Measurements from ENCODE around the gene TAF1C. TPM values are rescaled to one million over a fixed set of nuclear protein-coding genes. Genes with fewer than 3 reads are reported as not detected.
A peak's percentile ranks its signal among the peaks of the same experiment; 100 is the strongest.

The TAF1C gene
- total RNA-seq, 4 donors from 2014 or later, result 36.7 to 210 (median 76.3) TPM

DNA sequence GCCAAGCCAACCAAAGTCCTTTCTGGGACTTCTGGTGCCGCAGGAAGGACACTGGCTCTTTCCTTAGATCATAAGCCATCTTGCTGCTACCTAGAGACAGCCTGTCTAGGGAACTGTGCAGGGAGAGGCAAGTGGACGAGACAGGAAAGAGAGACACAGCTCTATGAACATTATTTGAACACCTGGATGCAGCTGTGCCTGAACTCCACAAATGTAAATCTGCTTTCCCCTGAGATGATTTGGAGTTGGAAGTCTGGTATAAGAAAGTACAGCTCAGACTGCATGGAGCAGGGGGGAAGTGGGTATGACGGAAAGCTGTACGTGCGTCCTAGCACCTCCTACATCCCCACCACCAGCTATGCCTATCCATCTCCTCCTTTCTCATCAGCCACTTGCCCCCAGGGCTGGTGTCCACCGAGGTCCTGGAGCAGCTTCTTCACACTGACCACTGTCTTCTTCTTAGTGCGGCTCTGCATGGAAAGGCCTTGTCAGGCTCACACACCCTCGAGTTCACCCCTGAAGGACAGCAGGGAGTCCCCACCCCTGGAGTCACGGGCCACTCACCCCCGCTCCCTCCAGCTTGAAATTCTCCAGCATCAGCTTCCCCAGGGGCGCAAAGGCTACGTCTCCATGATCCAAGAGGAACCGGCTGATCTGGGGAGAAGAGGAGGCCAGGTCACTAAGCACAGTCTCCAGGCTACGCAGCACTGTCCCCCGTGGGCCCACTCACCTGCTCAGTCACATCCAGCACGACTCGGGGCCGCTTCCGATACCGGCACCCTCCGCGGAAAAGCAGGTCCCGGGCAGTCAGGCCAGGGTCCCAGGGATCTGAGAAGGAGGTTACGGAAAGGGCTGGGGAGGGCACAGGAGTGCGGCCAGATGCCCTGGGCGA, 3.9 kb downstream of the TAF1C start:
- no peaks in the 10 kb centered on the region for H3K4me1 ChIP-seq
- peak overlapping the region in 1 of 2 donors; percentile 58 for H3K27ac ChIP-seq
- TF ChIP-seq, protein P1, sequence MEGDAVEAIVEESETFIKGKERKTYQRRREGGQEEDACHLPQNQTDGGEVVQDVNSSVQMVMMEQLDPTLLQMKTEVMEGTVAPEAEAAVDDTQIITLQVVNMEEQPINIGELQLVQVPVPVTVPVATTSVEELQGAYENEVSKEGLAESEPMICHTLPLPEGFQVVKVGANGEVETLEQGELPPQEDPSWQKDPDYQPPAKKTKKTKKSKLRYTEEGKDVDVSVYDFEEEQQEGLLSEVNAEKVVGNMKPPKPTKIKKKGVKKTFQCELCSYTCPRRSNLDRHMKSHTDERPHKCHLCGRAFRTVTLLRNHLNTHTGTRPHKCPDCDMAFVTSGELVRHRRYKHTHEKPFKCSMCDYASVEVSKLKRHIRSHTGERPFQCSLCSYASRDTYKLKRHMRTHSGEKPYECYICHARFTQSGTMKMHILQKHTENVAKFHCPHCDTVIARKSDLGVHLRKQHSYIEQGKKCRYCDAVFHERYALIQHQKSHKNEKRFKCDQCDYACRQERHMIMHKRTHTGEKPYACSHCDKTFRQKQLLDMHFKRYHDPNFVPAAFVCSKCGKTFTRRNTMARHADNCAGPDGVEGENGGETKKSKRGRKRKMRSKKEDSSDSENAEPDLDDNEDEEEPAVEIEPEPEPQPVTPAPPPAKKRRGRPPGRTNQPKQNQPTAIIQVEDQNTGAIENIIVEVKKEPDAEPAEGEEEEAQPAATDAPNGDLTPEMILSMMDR (IDR thresholded peaks at IDR 0.05), result no peak
- TF ChIP-seq POLR2A (IDR thresholded peaks at IDR 0.05), result no peak
- no peak overlapping the region for H3K4me3 ChIP-seq
- H3K36me3 ChIP-seq, result no peaks in the 10 kb centered on the region
- no peaks in the 10 kb centered on the region for H3K9me3 ChIP-seq
- intact Hi-C loops (cut with DNase I; ENCODE audit: low total_unique reads), result no loop called here
- no peak for DNase-seq
- no peaks in the 10 kb centered on the region for H3K27me3 ChIP-seq

DNA sequence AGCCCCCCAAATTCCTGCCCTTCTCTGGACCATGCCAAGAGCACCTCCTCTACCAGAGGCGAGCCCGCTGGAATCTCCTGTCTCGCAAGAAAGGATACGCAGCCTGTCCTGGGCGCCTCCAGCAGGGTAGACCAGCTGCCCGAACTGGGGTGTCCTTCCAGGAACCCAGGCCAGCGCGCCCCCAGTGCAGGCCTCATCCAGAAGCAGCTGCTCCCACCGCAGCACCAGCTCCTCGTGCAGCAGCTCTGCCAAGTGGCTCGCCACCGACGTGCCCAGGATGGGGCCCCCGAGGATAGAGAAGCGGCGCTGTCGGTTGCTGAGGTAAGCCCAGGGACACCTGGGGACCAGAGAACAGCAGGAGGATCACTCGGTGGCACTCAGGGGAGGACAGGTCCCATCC, 4.8 kb downstream of the TAF1C start:
- no peak for TF ChIP-seq POLR2A (IDR thresholded peaks at IDR 0.05)
- TF ChIP-seq, protein P1 (IDR thresholded peaks at IDR 0.05), result no peak
- no peaks in the 10 kb centered on the region for H3K36me3 ChIP-seq
- H3K4me1 ChIP-seq, result peaks cover 0 to 7% of the 10 kb centered on the region in 2 donors
- H3K9me3 ChIP-seq, result no peaks in the 10 kb centered on the region
- intact Hi-C loops (cut with DNase I; ENCODE audit: low total_unique reads), result no loop called here
- DNase-seq, result no peak
- H3K27me3 ChIP-seq, result no peaks in the 10 kb centered on the region
- no peak overlapping the region for H3K4me3 ChIP-seq
- peak overlapping the region in 1 of 2 donors; percentile 58 for H3K27ac ChIP-seq

DNA sequence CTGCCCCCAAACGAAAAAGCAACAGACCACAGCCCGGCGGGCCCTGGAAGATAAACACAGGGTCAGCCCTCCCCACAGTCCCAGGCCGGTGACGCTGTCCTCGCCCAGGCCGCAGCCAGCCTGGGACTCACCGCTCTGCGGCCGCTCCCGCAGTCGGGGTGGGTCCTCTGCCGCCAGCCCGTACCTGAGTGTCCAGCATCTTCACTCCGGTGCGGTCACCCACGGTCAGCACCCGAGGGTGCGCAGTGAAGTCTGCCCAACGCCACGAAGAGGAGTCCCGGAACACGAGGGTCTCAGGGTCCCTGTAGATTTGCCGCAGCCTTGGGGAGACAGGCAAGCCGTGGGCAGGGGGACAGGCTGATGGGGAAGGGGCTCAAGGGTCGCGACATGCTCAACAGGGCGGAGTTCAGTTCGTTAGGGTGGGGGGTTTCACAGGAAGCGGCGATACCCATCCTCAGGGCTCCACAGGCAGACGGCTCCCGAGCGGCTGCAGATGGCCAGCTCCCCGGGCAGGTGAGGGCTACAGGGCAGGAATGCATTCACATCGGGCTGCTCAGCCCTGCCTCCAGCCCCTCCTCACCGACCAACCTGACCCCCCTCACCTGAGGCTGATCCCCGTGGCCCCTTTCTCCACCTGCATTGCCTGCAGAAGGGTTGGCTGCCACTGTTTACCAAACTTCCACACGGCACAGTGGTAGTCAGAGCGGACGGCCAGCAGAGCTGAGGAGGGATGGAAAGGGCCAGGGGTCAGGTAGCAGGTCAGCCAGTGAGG, 5.5 kb downstream of the TAF1C start:
- Histone ChIP-seq H3K4me3 (no peak overlapping the region), H3K27ac (peak overlapping the region in 1 of 2 donors; percentile 58), H3K27me3 (no peaks in the 10 kb centered on the region), H3K36me3 (no peaks in the 10 kb centered on the region), H3K9me3 (no peaks in the 10 kb centered on the region), H3K4me1 (peaks cover 0 to 15% of the 10 kb centered on the region in 2 donors)
- no peak for DNase-seq
- intact Hi-C loops (cut with DNase I; ENCODE audit: low total_unique reads), result no loop called here
- TF ChIP-seq, protein P1 (IDR thresholded peaks at IDR 0.05), result no peak
- TF ChIP-seq POLR2A (IDR thresholded peaks at IDR 0.05), result no peak

DNA sequence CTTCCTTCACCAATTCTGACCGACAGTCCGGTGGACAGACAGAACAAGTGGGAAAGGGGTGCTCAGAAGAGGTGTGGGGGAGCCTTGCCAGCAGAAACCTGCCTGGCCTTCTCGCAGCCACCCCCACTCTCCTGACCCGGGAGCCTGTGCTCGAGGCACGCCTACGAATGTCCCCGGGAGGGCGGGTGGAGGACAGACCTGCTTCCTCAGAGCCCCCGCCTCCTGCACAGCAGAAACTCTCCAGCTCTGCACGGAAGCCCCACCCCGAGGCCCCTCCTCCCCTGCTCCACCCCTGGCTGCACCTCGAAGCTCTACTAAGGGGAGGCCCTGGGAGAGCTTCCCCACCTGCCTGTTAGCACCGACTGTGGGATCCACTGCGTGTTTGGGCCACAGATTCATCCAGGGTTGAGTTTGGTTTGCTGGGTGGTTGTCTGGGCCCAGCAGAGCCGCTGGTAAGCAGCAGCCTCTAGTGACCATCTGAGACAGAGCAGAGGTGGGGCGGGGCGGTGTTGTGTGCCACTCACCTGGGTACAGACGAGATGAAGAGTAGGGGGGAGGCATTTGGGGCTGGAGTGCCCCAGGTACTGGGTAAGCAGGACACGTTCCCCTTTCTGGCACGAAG, 6.2 kb downstream of the TAF1C start:
- no peak for DNase-seq
- Histone ChIP-seq H3K4me1 (peaks cover 0 to 15% of the 10 kb centered on the region in 2 donors), H3K4me3 (no peak overlapping the region), H3K36me3 (no peaks in the 10 kb centered on the region), H3K27ac (no peak overlapping the region), H3K9me3 (no peaks in the 10 kb centered on the region), H3K27me3 (no peaks in the 10 kb centered on the region)
- intact Hi-C loops (cut with DNase I; ENCODE audit: low total_unique reads), result no loop called here
- TF ChIP-seq, protein P1 (IDR thresholded peaks at IDR 0.05), result no peak
- TF ChIP-seq POLR2A (IDR thresholded peaks at IDR 0.05), result no peak

Measured in uterus (tissue), 4 donors.